Smooth muscle cell (in vitro differentiated cells): ENCODE measurements around the gene SSRP1. TPM values are rescaled to one million over a fixed set of nuclear protein-coding genes. Genes with fewer than 3 reads are reported as not detected.
A peak's percentile ranks its signal among the peaks of the same experiment; 100 is the strongest.

Experiments
- DNase-seq: peaks from one replicate; lab custom pipeline; 2025; ENCODE audit not compliant: unreplicated experiment; lab: John Stamatoyannopoulos, UW
- H2AFZ ChIP-seq: fragments of 200-600 bp; sonication (generic); 2 replicates; pipeline ENCODE4 v1.6.0; 2016; ENCODE audit warnings: antibody characterized with exemption, low read depth, mild to moderate bottlenecking
- H3F3A ChIP-seq: fragments of 200-600 bp; sonication (generic); 2 replicates; pipeline ENCODE4 v1.6.0; 2017; ENCODE audit warnings: antibody characterized with exemption, low read depth
- H3K27ac ChIP-seq: fragments of 200-600 bp; sonication (generic); 2 replicates; pipeline ENCODE4 v1.5.1; 2016; ENCODE audit warnings: low read depth, mild to moderate bottlenecking
- H3K27me3 ChIP-seq: fragments of 200-600 bp; sonication (generic); 2 replicates; pipeline ENCODE4 v1.6.1; 2016; ENCODE audit warnings: low read depth, mild to moderate bottlenecking
- H3K36me3 ChIP-seq: fragments of 200-600 bp; sonication (generic); 2 replicates; pipeline ENCODE4 v1.5.1; 2016; ENCODE audit warnings: low read depth
- H3K4me1 ChIP-seq: fragments of 200-600 bp; sonication (generic); 2 replicates; pipeline ENCODE4 v1.5.1; 2016; ENCODE audit warnings: low read depth
- H3K4me2 ChIP-seq: fragments of 200-600 bp; sonication (generic); 2 replicates; pipeline ENCODE4 v1.6.0; 2016; ENCODE audit warnings: mild to moderate bottlenecking
- H3K4me3 ChIP-seq: fragments of 200-600 bp; sonication (generic); 2 replicates; pipeline ENCODE4 v1.5.1; 2016; ENCODE audit warnings: mild to moderate bottlenecking
- H3K79me2 ChIP-seq: fragments of 200-600 bp; sonication (generic); 2 replicates; pipeline ENCODE4 v1.6.0; 2016; ENCODE audit warnings: low read depth, mild to moderate bottlenecking
- H3K9ac ChIP-seq: fragments of 200-600 bp; sonication (generic); 2 replicates; pipeline ENCODE4 v1.6.0; 2016; ENCODE audit warnings: low read depth
- H3K9me3 ChIP-seq: fragments of 200-600 bp; sonication (generic); replicated peaks from 2 replicates; pipeline ENCODE4 v1.5.1; 2016; ENCODE audit warnings: low read depth
- H4K20me1 ChIP-seq: fragments of 200-600 bp; sonication (generic); 2 replicates; pipeline ENCODE4 v1.6.0; 2016; ENCODE audit warnings: low read depth
- CTCF ChIP-seq: fragments of 200-600 bp; sonication (generic); IDR thresholded peaks from 2 replicates; pipeline ENCODE4 v1.5.1; 2017; ENCODE audit warnings: borderline replicate concordance, mild to moderate bottlenecking, antibody characterized with exemption; ENCODE audit not compliant: insufficient read depth, poor library complexity, severe bottlenecking
- WGBS: methylation state at CpG from one replicate; pipeline ENCODE4 v1.1.7; 2016; ENCODE audit warnings: low lambda C conversion rate; 5-methylcytosine and 5-hydroxymethylcytosine counted together
- polyA plus RNA-seq: library from polyadenylated mRNA; unstranded; fragments of >200 nt; fragmentation: Nextera tagmentation; extraction: Ambion mirVana; gene quantifications from 2 replicates; pipeline ENCODE4 v1.2.1, GENCODE V29; 2016
- total RNA-seq: library from RNA; depleted of rRNA; stranded (reverse); fragments of >200 nt; gene quantifications from 2 replicates; pipeline ENCODE4 v1.2.3, GENCODE V29; 2014

Gene SSRP1
- total and polyA plus RNA-seq, 2 experiments from 2014 or later: 46.0 to 57.6 TPM

DNA sequence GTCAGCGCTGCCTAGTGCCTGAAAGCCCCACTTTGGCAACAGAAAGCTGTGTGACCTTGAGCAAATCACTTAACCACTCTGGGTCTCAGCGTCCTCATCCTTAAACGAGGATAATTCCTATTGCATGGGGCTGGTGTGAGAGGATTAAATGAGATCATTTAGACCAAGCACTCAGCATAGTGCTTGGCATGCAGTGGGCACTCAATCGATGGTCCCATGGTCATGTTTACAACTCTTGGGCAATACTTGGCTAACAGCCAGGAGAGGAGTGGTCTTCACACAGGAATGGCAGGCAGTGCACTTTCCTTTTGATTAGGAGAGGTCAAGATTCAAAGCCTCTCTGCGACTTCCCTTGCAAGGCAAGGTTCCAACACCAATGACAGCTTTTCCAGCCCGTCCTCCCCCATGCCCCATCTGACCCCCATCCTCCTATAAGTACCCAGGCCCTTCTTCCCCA is 25.0 kb downstream of the SSRP1 start:
- peaks cover 53% of the 10 kb centered on the region for H3K79me2 ChIP-seq
- H3K4me1 ChIP-seq: peaks cover 13% of the 10 kb centered on the region
- peaks cover 10% of the 10 kb centered on the region for H3F3A ChIP-seq
- H3K27me3 ChIP-seq: no peaks in the 10 kb centered on the region
- H3K9ac ChIP-seq: peak overlapping the region; percentile 88
- H2AFZ ChIP-seq: no peak overlapping the region
- H3K4me2 ChIP-seq: peak overlapping the region; percentile 85
- H3K36me3 ChIP-seq: no peaks in the 10 kb centered on the region
- H3K27ac ChIP-seq: peak overlapping the region; percentile 95
- peaks cover 92% of the 10 kb centered on the region for H4K20me1 ChIP-seq
- H3K9me3 ChIP-seq: no peaks in the 10 kb centered on the region
- WGBS: 45% methylated on average over 6 of the region's 6 CpGs
- DNase-seq: no peak
- TF ChIP-seq CTCF: no peak
- H3K4me3 ChIP-seq: peak overlapping the region; percentile 49

GRCh38 chr11:57310091-57310490 is 25.6 kb downstream of the SSRP1 start:
- peak overlapping the region; percentile 95 for H3K27ac ChIP-seq
- peaks cover 13% of the 10 kb centered on the region for H3K4me1 ChIP-seq
- H3K9ac ChIP-seq: peak overlapping the region; percentile 88
- no peak for TF ChIP-seq CTCF
- H4K20me1 ChIP-seq: peaks cover 92% of the 10 kb centered on the region
- H3K27me3 ChIP-seq: no peaks in the 10 kb centered on the region
- peak overlapping the region; percentile 85 for H3K4me2 ChIP-seq
- no peak overlapping the region for H3K4me3 ChIP-seq
- no peaks in the 10 kb centered on the region for H3K9me3 ChIP-seq
- H3K79me2 ChIP-seq: peaks cover 55% of the 10 kb centered on the region
- H2AFZ ChIP-seq: no peak overlapping the region
- WGBS: 96% methylated on average over 6 of the region's 6 CpGs
- H3F3A ChIP-seq: peaks cover 10% of the 10 kb centered on the region
- DNase-seq: no peak
- H3K36me3 ChIP-seq: no peaks in the 10 kb centered on the region

- Histone ChIP-seq H4K20me1 (peaks cover 90% of the 10 kb centered on the region), H3K27ac (peak overlapping the region; percentile 95), H3K4me1 (peaks cover 13% of the 10 kb centered on the region), H3K4me2 (no peak overlapping the region), H3K9ac (peak overlapping the region; percentile 88), H3K4me3 (no peak overlapping the region), H3K79me2 (peaks cover 58% of the 10 kb centered on the region), H3K27me3 (no peaks in the 10 kb centered on the region), H2AFZ (no peak overlapping the region), H3K36me3 (no peaks in the 10 kb centered on the region), H3F3A (peaks cover 6% of the 10 kb centered on the region), H3K9me3 (no peaks in the 10 kb centered on the region)
- TF ChIP-seq CTCF: no peak
- DNase-seq: no peak
- WGBS: 95% methylated on average over 24 of the region's 24 CpGs
Measured at GRCh38 chr11:57309106-57310059, 26.3 kb downstream of the SSRP1 start.
